ENCODE results near the gene NGFR. TPM values are rescaled to one million over a fixed set of nuclear protein-coding genes. Genes with fewer than 3 reads are reported as not detected.

Gene NGFR
- total and polyA plus RNA-seq, 9 of the 15 experiments (the other 6 are each of a cell fraction or from before 2014, with no cell fraction given): 0.07 to 0.23 (median 0.13) TPM; not detected in 4

- H3K9ac ChIP-seq (ENCODE audit: insufficient read depth in 1 of 2, low read depth in 2 of 2, low read length in 2 of 2): no peak overlapping the region
- peaks cover 30 to 58% of the 10 kb centered on the region in 2 experiments for H3K27me3 ChIP-seq (ENCODE audit: control insufficient read depth in 2 of 2, insufficient read depth in 2 of 2, low read length in 2 of 2)
- DNase-seq (ENCODE audit: extremely low read depth in 1 of 4, low spot score in 3 of 4) (no peak), ATAC-seq (no peak), FAIRE-seq (no peak)
- peaks cover 0 to 31% of the 10 kb centered on the region in 2 experiments; a peak in 2 of 5 replicates for H3K4me1 ChIP-seq (replicated peaks in 1 of 2; ENCODE audit: control insufficient read depth in 2 of 2, insufficient read depth in 2 of 2, low read length in 2 of 2)
- H3K36me3 ChIP-seq (ENCODE audit: control insufficient read depth, insufficient read depth, low read length): no peaks in the 10 kb centered on the region
- H2AFZ ChIP-seq (ENCODE audit: low read depth, low read length): no peak overlapping the region
- 18% methylated on average over 12 of the region's 13 CpGs for WGBS (ENCODE audit: insufficient coverage, low coverage, missing lambda C conversion rate)
- H3K27ac ChIP-seq (ENCODE audit: extremely low read depth, low read depth, low read length): no peak overlapping the region
- peaks cover 8% of the 10 kb centered on the region; the same call in 1 of the 2 replicates for H4K20me1 ChIP-seq (replicated peaks; ENCODE audit: control insufficient read depth, insufficient read depth, low read length)
- H3K9me3 ChIP-seq (replicated peaks; ENCODE audit: control insufficient read depth, insufficient read depth, low read depth, low read length): no peaks in the 10 kb centered on the region; the same call in 1 of the 2 replicates
- no peak overlapping the region for H3K4me2 ChIP-seq (ENCODE audit: insufficient read depth, low read length)
- ChIA-PET POLR2A (interaction anchor here (0.6 to 0.7 kb wide), 2 partner anchors 26 to 60 kb away, joined by 3 to 4 read pairs; no protein-coding TSS in a partner anchor), CTCF (ENCODE audit: low intra/inter-chr PET ratio) (interaction anchor here (1.7 kb wide), 1 partner anchor 60 kb away, joined by 10 read pairs; no protein-coding TSS in a partner anchor)
- BruUV-seq (replicated peaks): no TSS peak
- intact Hi-C loops (cut with micrococcal nuclease) (loop anchor here (5.0 kb wide), 1 partner anchor 35 kb away; no protein-coding TSS in a partner anchor), in situ Hi-C loops (cut with MboI) (no loop called here)
- H3K9me1 ChIP-seq (ENCODE audit: control insufficient read depth, insufficient read depth, low read length): no peaks in the 10 kb centered on the region
- H3K79me2 ChIP-seq (ENCODE audit: control insufficient read depth, insufficient read depth, low read length): no peaks in the 10 kb centered on the region
- no peak for TF ChIP-seq SMAD1 (IDR thresholded peaks at IDR 0.05; ENCODE audit: low read depth, low read length, partially characterized antibody)
- TF ChIP-seq CBFA2T2 (conservative IDR thresholded peaks at IDR 0.05): no peak
- no peak for TF ChIP-seq ATF2 (CRISPR knock-in tag; IDR thresholded peaks at IDR 0.05)
- no peak for TF ChIP-seq ZBTB9 (CRISPR knock-in tag; IDR thresholded peaks at IDR 0.05)
- TF ChIP-seq BRCA1 (IDR thresholded peaks at IDR 0.05): no peak
- TF ChIP-seq BRCA1 (CRISPR knock-in tag; IDR thresholded peaks at IDR 0.05): no peak
- TF ChIP-seq ATF4 (CRISPR knock-in tag; IDR thresholded peaks at IDR 0.05): no peak
- no peak for TF ChIP-seq NCOR1 (IDR thresholded peaks at IDR 0.05)
- no peak for TF ChIP-seq HOXB6 (CRISPR knock-in tag; IDR thresholded peaks at IDR 0.05; ENCODE audit: borderline replicate concordance)
- no peak for TF ChIP-seq FOXK2 (conservative IDR thresholded peaks at IDR 0.05 in 1 of 2, IDR thresholded peaks at IDR 0.05 in 1 of 2; ENCODE audit: low read depth in 2 of 2)
- no peak overlapping the region for H3K4me3 ChIP-seq
These were observed 1.7 kb downstream of the NGFR start for GRCh38 chr17:49496867-49497147.
